Measurements from ENCODE around the gene COPS8.

DNA sequence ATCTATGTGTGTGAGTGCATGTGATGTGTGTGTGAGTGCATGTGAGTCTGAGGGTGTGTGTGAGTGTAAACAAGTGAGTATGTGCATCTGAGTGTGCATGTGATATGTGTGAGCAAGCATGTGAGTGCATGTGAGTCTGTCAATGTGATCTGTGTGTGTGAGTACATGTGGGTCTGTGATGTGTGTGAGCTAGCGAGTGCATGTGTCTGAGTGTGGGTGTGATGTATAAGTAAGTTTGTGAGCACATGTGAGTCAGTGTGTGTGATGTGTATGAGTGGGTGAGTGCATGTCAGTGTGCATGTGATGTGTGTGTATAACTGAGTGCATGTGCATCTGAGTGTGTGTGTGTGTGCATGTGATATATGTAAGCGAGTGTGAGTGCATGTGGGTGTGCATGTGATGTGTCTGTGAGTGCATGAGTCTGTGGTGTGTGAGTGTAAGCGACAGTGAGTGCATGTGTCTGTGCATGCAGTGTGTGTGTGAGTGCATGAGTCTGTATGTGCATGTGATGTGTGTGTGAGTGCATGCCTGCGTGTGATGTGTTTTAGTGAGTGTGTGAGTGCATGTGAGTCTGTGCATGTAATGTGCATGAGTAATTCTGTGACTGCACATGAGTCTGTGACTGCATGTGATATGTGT is 44.1 kb downstream of the COPS8 start:
- TF ChIP-seq, protein P1, sequence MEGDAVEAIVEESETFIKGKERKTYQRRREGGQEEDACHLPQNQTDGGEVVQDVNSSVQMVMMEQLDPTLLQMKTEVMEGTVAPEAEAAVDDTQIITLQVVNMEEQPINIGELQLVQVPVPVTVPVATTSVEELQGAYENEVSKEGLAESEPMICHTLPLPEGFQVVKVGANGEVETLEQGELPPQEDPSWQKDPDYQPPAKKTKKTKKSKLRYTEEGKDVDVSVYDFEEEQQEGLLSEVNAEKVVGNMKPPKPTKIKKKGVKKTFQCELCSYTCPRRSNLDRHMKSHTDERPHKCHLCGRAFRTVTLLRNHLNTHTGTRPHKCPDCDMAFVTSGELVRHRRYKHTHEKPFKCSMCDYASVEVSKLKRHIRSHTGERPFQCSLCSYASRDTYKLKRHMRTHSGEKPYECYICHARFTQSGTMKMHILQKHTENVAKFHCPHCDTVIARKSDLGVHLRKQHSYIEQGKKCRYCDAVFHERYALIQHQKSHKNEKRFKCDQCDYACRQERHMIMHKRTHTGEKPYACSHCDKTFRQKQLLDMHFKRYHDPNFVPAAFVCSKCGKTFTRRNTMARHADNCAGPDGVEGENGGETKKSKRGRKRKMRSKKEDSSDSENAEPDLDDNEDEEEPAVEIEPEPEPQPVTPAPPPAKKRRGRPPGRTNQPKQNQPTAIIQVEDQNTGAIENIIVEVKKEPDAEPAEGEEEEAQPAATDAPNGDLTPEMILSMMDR (IDR thresholded peaks at IDR 0.05; ENCODE audit: poor library complexity) = no peak
- TF ChIP-seq EZH2 (IDR thresholded peaks at IDR 0.05; ENCODE audit: borderline replicate concordance) = no peak

Data from hepatocyte (in vitro differentiated cells).